HepG2 (cell line): ENCODE data around the gene IFT122. TPM values are rescaled to one million over a fixed set of nuclear protein-coding genes. Genes with fewer than 3 reads are reported as not detected.
A peak's percentile ranks its signal among the peaks of the same experiment; 100 is the strongest.

Experiments used
- ATAC-seq: fragments of 200-7000 bp; cut with Tn5 transposase; 3 replicates; pipeline ENCODE4 v1.9.1; 2020; ENCODE audit warnings: mild to moderate bottlenecking, moderate library complexity
- BruUV-seq: library from RNA; stranded (reverse); fragments of 400-500 nt; replicated peaks from 2 replicates; lab custom pipeline; 2021; lab: Mats Ljungman, UMichigan
- CTCF ChIA-PET: fragments of 300-600 bp; formaldehyde crosslinking; extraction: SDS; loops from one replicate; lab custom pipeline; 2021; ENCODE audit warnings: low total read pairs, inconsistent platforms, low intra/inter-chr PET ratio; lab: Yijun Ruan, JAX
- POLR2A ChIA-PET: fragments of 350-600 bp; sonication (Branson Sonifier 250); formaldehyde crosslinking; loops from one replicate; lab custom pipeline; 2020; ENCODE audit warnings: antibody characterized with exemption, inconsistent platforms; lab: Yijun Ruan, JAX
- DNase-seq: peaks from one replicate; pipeline ENCODE4 v3.0.0-alpha.2; 2015; ENCODE audit warnings: low spot score
- FAIRE-seq: peaks from 3 replicates; lab custom pipeline; 2011; peaks lifted over from hg19 to GRCh38; lab: Jason Lieb, UNC
- H2AFZ ChIP-seq: one replicate; pipeline ENCODE4 v1.6.1; 2011; ENCODE audit warnings: low read length, inconsistent platforms
- H3K27ac ChIP-seq: fragments of 300-600 bp; 3 replicates; pipeline ENCODE4 v1.8.0; 2011; ENCODE audit warnings: mixed run types, mild to moderate bottlenecking, mixed read lengths, low read length, inconsistent platforms; ENCODE audit not compliant: insufficient read depth; ENCODE audit errors: extremely low read length
- H3K27me3 ChIP-seq, 2 experiments: fragments of 200-600 bp in 1 of 2; 2 replicates in 1 of 2; 3 replicates in 1 of 2; pipeline versions ENCODE4 v1.6.0 to v1.8.0; 2011; ENCODE audit warnings: low read length in 2 of 2, mild to moderate bottlenecking in 2 of 2, moderate library complexity in 2 of 2, inconsistent platforms in 1 of 2; ENCODE audit not compliant: insufficient read depth in 2 of 2, control insufficient read depth in 1 of 2
- H3K36me3 ChIP-seq, 2 experiments: fragments of 200-600 bp in 1 of 2; replicated peaks in 1 of 2; 2 replicates in 1 of 2; 3 replicates in 1 of 2; pipeline versions ENCODE4 v1.5.1 to v1.8.0; 2011; ENCODE audit warnings: low read length in 2 of 2, inconsistent platforms in 1 of 2; ENCODE audit not compliant: insufficient read depth in 2 of 2, control insufficient read depth in 1 of 2
- H3K4me1 ChIP-seq: 2 replicates; pipeline ENCODE4 v1.5.1; 2012; ENCODE audit warnings: low read length, inconsistent platforms; ENCODE audit not compliant: insufficient read depth
- H3K4me2 ChIP-seq: 2 replicates; pipeline ENCODE4 v1.6.0; 2011; ENCODE audit warnings: low read depth, low read length, inconsistent platforms
- H3K4me3 ChIP-seq, 3 experiments: fragments of 200-600 bp in 1 of 3; sonication (generic), shearing (Covaris generic) in 1 of 3; replicated peaks in 1 of 3; 2 replicates each; pipeline ENCODE4 v1.5.1; 2011 to 2016; ENCODE audit warnings: low read length in 3 of 3, inconsistent platforms in 2 of 3, low read depth in 2 of 3, mild to moderate bottlenecking in 2 of 3, control low read depth in 1 of 3, mixed read lengths in 1 of 3; ENCODE audit not compliant: insufficient read depth in 1 of 3
- H3K79me2 ChIP-seq: one replicate; pipeline ENCODE4 v1.6.1; 2011; ENCODE audit warnings: low read length, inconsistent platforms; ENCODE audit not compliant: insufficient read depth
- H3K9ac ChIP-seq: 2 replicates; pipeline ENCODE4 v1.6.0; 2011; ENCODE audit warnings: mild to moderate bottlenecking, low read depth, low read length, inconsistent platforms; ENCODE audit not compliant: insufficient read depth
- H3K9me3 ChIP-seq: 2 replicates; pipeline ENCODE4 v1.5.1; 2012; ENCODE audit warnings: mild to moderate bottlenecking, low read length
- H4K20me1 ChIP-seq: 2 replicates; pipeline ENCODE4 v1.6.0; 2011; ENCODE audit warnings: inconsistent platforms, mild to moderate bottlenecking, low read length, moderate library complexity; ENCODE audit not compliant: insufficient read depth
- BCL6 ChIP-seq: IDR thresholded peaks from 2 replicates; pipeline ENCODE4 v1.6.1; 2016; ENCODE audit warnings: missing genetic modification reagents, missing compliant biosample characterization
- CBFB ChIP-seq: sonication (generic); formaldehyde crosslinking; IDR thresholded peaks from 2 replicates; pipeline ENCODE4 v1.4.0; 2020; ENCODE audit warnings: missing genetic modification reagents
- HNF4A ChIP-seq: sonication (generic); formaldehyde crosslinking; IDR thresholded peaks from 2 replicates; pipeline ENCODE4 v1.4.0; 2020; ENCODE audit warnings: missing genetic modification reagents
- HNF4G ChIP-seq, 2 experiments: sonication (generic) in 1 of 2; formaldehyde crosslinking in 1 of 2; IDR thresholded peaks; 2 replicates each; pipeline versions ENCODE4 v1.4.0 to v1.6.1; 2011 to 2020; ENCODE audit warnings: borderline replicate concordance in 2 of 2, low read depth in 2 of 2, mild to moderate bottlenecking in 2 of 2, low read length in 1 of 2, missing genetic modification reagents in 1 of 2, moderate library complexity in 1 of 2
- SKI ChIP-seq: fragments of 450-650 bp; IDR thresholded peaks from one replicate; pipeline ENCODE4 v1.6.1; 2018; ENCODE audit warnings: mild to moderate bottlenecking; ENCODE audit not compliant: partially characterized antibody
- ZNF710 ChIP-seq: sonication (generic); formaldehyde crosslinking; IDR thresholded peaks from 2 replicates; pipeline ENCODE4 v1.5.0; 2020; ENCODE audit warnings: mild to moderate bottlenecking, missing genetic modification reagents, borderline replicate concordance
- ZNF792 ChIP-seq: IDR thresholded peaks from 2 replicates; pipeline ENCODE4 v1.6.1; 2016
- WGBS: methylation state at CpG from one replicate; pipeline ENCODE4 v1.1.6; 2017; ENCODE audit warnings: low lambda C conversion rate; 5-methylcytosine and 5-hydroxymethylcytosine counted together
- in situ Hi-C: cut with HindIII; loops from 2 replicates; pipeline ENCODE4 v1.10.0; 2017; ENCODE audit warnings: low pct_unique_long_range_greater_than_20kb; ENCODE audit not compliant: extremely low pct_ligation_motif_present
- intact Hi-C: fragments of 100-400 bp; cut with micrococcal nuclease; formaldehyde crosslinking; loops from one replicate; pipeline ENCODE4 v1.10.0; 2022; ENCODE audit not compliant: unreplicated experiment
- polyA plus RNA-seq, 8 experiments: library from polyadenylated mRNA; depleted of rRNA in 3 of 8; stranded (reverse) in 7 of 8; unstranded in 1 of 8; fragments of >200 nt; fragmentation: Illumina TruSeq in 4 of 8; extraction: Trizol in 4 of 8; gene quantifications; 2 replicates each; pipeline versions ENCODE4 v1.2.1 to v1.2.3, GENCODE V29; 2011 to 2016; ENCODE audit warnings: low read depth in 4 of 8, missing spikeins in 1 of 8, mixed read lengths in 1 of 8; ENCODE audit not compliant: insufficient read depth in 1 of 8
- total RNA-seq, 5 experiments: library from RNA; depleted of rRNA; stranded (reverse); fragments of >200 nt; fragmentation: Illumina TruSeq; extraction: Trizol; gene quantifications; 2 replicates each; pipeline ENCODE4 v1.2.3, GENCODE V29; 2016; ENCODE audit warnings: low read depth in 1 of 5

Gene IFT122
- total and polyA plus RNA-seq, 2 of the 13 experiments (the other 11 are each of a cell fraction or from before 2014, with no cell fraction given): 10.1 to 10.3 TPM

GRCh38 chr3:129462361-129462968, 22.4 kb downstream of the IFT122 start:
- Histone ChIP-seq H3K4me2 (no peak overlapping the region), H4K20me1 (no peaks in the 10 kb centered on the region), H3K9ac (no peak overlapping the region), H3K9me3 (no peaks in the 10 kb centered on the region), H3K36me3 (peaks cover 0 to 2% of the 10 kb centered on the region in 2 experiments; a peak in 1 of 5 replicates), H3K27ac (no peak overlapping the region), H3K4me1 (peaks cover 23% of the 10 kb centered on the region), H3K4me3 (no peak overlapping the region), H2AFZ (no peak overlapping the region), H3K79me2 (no peaks in the 10 kb centered on the region), H3K27me3 (no peaks in the 10 kb centered on the region)
- ChIA-PET POLR2A (no interaction called here), CTCF (no interaction called here)
- 69% methylated on average over 3 of the region's 3 CpGs for WGBS
- TF ChIP-seq ZNF710 (CRISPR knock-in tag) (no peak), HNF4G (IDR thresholded peaks at IDR 0.05; ENCODE audit: borderline replicate concordance, low read depth, low read length) (0 out of 2 replicates have a peak, but pooled peaks have one; percentile 4), HNF4G (CRISPR knock-in tag; IDR thresholded peaks at IDR 0.05; ENCODE audit: borderline replicate concordance, low read depth) (no peak), HNF4A (CRISPR knock-in tag) (peak; percentile 50; the same call in 1 of the 2 replicates), ZNF792 (CRISPR knock-in tag) (no peak), CBFB (CRISPR knock-in tag) (no peak), BCL6 (peak; percentile 44; the same call in 1 of the 2 replicates), SKI (peak; percentile 58)
- intact Hi-C loops: no loop called here
- in situ Hi-C loops: no loop called here
- no TSS peak for BruUV-seq
- DNase-seq (no peak), ATAC-seq (0 out of 3 replicates have a peak, but pooled peaks have one; percentile 24), FAIRE-seq (no peak)
